Hepatocyte (in vitro differentiated cells): ENCODE measurements around the gene PSMD1.

Source experiments
- CTCF ChIP-seq: fragments of 200-600 bp; sonication (generic); IDR thresholded peaks from 2 replicates; pipeline ENCODE4 v1.5.1; 2016; ENCODE audit warnings: antibody characterized with exemption, mild to moderate bottlenecking; ENCODE audit not compliant: poor library complexity
- EZH2 ChIP-seq: fragments of 200-600 bp; sonication (generic); IDR thresholded peaks from 2 replicates; pipeline ENCODE4 v1.6.1; 2016; ENCODE audit warnings: antibody characterized with exemption, mild to moderate bottlenecking, borderline replicate concordance
- EZH2phosphoT487 ChIP-seq: fragments of 200-600 bp; sonication (generic); IDR thresholded peaks from one replicate; pipeline ENCODE4 v1.6.1; 2018; ENCODE audit warnings: antibody characterized with exemption, mild to moderate bottlenecking, low read depth, moderate library complexity; ENCODE audit not compliant: unreplicated experiment, severe bottlenecking

- TF ChIP-seq CTCF (no peak), EZH2 (no peak), EZH2phosphoT487 (no peak)
These were observed 129.7 kb downstream of the PSMD1 start for GRCh38 chr2:231186325-231186724.
